Measurements from ENCODE around the gene DYNLT2.

The DYNLT2 gene

GRCh38 chr6:169751242-169752073, at the start of gene DYNLT2, which contains the start of gene ERMARD:
Gene DYNLT2 (minus strand): TSS chr6:169751572. CDS start chr6:169751458, 114 bp downstream.
Gene ERMARD (plus strand): TSS chr6:169751622. CDS start chr6:169751658, 36 bp downstream.
- peak; percentile 29 for TF ChIP-seq CTCF (IDR thresholded peaks at IDR 0.05; ENCODE audit: low read depth, low read length)
- DNase-seq (ENCODE audit: low read depth in 2 of 2), result peak; percentile 94 to 95
- H3K4me3 ChIP-seq (replicated peaks in 1 of 2; ENCODE audit: low read depth in 2 of 2, low read length in 2 of 2), result peak within 1 kb of the TSS; percentile 71 to 78

GRCh38 chr6:169800668-169801395, 49.5 kb upstream of the DYNLT2 start:
- DNase-seq (ENCODE audit: low read depth in 2 of 2), result peak; percentile 43 to 55
- TF ChIP-seq CTCF (IDR thresholded peaks at IDR 0.05; ENCODE audit: low read depth, low read length), result no peak
- H3K4me3 ChIP-seq (replicated peaks in 1 of 2; ENCODE audit: low read depth in 2 of 2, low read length in 2 of 2), result no peak overlapping the region

DNA sequence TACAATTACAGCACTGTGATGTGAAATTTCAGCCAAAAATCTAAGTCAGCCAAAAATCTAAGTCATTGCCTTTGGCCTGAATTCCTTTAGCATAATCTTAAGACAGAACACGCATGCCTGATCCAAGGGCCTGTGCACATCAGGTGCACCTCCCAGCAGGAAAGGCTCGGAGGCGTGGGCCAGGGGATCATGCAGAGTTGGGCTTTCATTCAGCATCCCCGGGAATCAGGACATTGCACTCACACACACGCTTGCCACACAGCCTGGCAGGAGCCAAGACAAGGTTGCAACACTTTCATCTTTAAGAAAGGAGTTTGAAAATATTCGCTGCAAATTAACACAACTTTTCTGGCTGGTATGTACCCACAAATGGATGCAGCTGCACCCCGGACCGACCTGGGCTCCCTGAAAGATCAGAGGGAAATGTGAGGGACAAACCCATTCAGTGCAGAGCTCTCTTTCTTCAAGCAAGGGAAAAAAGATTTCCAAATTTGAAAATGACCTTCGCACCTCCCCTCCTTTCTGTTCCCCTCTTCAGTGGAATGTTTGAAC, 48.8 kb upstream of the DYNLT2 start:
- DNase-seq (ENCODE audit: low read depth in 2 of 2), result peak in 1 of 2 donors; percentile 21
- TF ChIP-seq CTCF (IDR thresholded peaks at IDR 0.05; ENCODE audit: low read depth, low read length), result no peak
- no peak overlapping the region for H3K4me3 ChIP-seq (replicated peaks in 1 of 2; ENCODE audit: low read depth in 2 of 2, low read length in 2 of 2)

GRCh38 chr6:169799474-169799926, 48.1 kb upstream of the DYNLT2 start:
- H3K4me3 ChIP-seq (replicated peaks in 1 of 2; ENCODE audit: low read depth in 2 of 2, low read length in 2 of 2), result no peak overlapping the region
- DNase-seq (ENCODE audit: low read depth in 2 of 2), result no peak
- TF ChIP-seq CTCF (IDR thresholded peaks at IDR 0.05; ENCODE audit: low read depth, low read length), result no peak

DNA sequence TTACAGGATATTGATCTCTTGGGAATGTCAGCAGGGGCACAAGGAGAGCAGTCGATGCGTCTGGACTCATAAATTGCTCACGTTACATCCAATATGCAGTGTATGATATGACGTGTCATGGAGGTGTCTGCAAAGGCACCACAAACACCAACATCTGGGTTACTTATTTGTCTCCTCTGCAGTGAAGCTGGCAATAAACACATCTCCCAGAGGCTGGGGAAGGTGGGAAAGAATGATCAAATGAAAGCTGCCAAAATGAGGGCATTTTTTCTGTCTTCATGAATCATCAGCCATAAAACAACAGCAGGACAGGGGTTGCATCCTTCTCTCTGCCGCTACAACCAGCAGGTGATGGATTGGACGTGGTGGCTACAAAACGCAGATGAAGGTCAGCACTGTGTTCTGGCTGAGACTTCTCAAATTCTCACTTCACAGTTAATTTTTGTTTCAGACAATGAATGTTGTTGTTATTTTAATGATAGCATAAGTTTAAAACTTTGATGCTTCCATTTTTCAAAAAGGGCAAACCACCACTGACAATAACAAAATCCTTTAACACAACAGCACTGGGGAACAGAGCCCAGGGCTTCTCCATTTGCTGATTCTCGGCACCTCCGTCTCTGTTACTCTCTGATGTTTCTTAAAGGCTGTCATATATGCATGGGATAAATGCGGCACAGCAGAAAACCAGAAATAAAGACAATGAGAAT, 47.5 kb upstream of the DYNLT2 start:
- no peak for TF ChIP-seq CTCF (IDR thresholded peaks at IDR 0.05; ENCODE audit: low read depth, low read length)
- no peak overlapping the region for H3K4me3 ChIP-seq (replicated peaks in 1 of 2; ENCODE audit: low read depth in 2 of 2, low read length in 2 of 2)
- no peak for DNase-seq (ENCODE audit: low read depth in 2 of 2)

DNA sequence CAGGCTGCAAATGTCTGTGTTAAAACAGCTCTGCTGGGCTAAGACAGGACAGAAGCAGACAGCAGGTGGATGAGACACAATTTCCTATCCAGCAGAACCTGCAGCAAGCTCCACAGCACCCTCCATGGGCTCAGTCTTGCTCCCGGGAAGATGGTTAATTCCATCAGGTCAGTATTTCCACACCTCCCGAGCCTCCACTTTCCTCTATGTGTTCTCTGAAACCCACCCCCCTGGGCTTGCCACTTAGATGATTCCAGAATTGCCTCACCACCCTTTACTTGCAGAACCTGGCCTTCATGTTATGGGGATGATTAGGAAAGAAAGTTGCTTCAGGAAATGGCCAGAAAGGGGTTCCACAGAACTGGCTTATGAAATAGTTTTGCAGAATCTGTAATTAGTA, 43.8 kb upstream of the DYNLT2 start:
- no peak for DNase-seq (ENCODE audit: low read depth in 2 of 2)
- no peak for TF ChIP-seq CTCF (IDR thresholded peaks at IDR 0.05; ENCODE audit: low read depth, low read length)
- no peak overlapping the region for H3K4me3 ChIP-seq (replicated peaks in 1 of 2; ENCODE audit: low read depth in 2 of 2, low read length in 2 of 2)

Data from cardiac fibroblast (primary cell).